ENCODE results near the gene MYO3B.

- TF ChIP-seq POLR2AphosphoS5 (IDR thresholded peaks at IDR 0.05; ENCODE audit: low read depth, low read length) (no peak), SIN3A (IDR thresholded peaks at IDR 0.05; ENCODE audit: borderline replicate concordance, insufficient read depth, low read length) (no peak), TAF1 (IDR thresholded peaks at IDR 0.05; ENCODE audit: borderline replicate concordance, insufficient read depth, low read length) (no peak)
- TF ChIP-seq, protein P1, sequence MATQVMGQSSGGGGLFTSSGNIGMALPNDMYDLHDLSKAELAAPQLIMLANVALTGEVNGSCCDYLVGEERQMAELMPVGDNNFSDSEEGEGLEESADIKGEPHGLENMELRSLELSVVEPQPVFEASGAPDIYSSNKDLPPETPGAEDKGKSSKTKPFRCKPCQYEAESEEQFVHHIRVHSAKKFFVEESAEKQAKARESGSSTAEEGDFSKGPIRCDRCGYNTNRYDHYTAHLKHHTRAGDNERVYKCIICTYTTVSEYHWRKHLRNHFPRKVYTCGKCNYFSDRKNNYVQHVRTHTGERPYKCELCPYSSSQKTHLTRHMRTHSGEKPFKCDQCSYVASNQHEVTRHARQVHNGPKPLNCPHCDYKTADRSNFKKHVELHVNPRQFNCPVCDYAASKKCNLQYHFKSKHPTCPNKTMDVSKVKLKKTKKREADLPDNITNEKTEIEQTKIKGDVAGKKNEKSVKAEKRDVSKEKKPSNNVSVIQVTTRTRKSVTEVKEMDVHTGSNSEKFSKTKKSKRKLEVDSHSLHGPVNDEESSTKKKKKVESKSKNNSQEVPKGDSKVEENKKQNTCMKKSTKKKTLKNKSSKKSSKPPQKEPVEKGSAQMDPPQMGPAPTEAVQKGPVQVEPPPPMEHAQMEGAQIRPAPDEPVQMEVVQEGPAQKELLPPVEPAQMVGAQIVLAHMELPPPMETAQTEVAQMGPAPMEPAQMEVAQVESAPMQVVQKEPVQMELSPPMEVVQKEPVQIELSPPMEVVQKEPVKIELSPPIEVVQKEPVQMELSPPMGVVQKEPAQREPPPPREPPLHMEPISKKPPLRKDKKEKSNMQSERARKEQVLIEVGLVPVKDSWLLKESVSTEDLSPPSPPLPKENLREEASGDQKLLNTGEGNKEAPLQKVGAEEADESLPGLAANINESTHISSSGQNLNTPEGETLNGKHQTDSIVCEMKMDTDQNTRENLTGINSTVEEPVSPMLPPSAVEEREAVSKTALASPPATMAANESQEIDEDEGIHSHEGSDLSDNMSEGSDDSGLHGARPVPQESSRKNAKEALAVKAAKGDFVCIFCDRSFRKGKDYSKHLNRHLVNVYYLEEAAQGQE (IDR thresholded peaks at IDR 0.05; ENCODE audit: insufficient read depth in 1 of 2, low read depth in 2 of 2, low read length in 2 of 2), result no peak
Observed at GRCh38 chr2:170332676-170333402, 154.9 kb downstream of the MYO3B start.
